ENCODE measurements around the gene PRKCA.

DNA sequence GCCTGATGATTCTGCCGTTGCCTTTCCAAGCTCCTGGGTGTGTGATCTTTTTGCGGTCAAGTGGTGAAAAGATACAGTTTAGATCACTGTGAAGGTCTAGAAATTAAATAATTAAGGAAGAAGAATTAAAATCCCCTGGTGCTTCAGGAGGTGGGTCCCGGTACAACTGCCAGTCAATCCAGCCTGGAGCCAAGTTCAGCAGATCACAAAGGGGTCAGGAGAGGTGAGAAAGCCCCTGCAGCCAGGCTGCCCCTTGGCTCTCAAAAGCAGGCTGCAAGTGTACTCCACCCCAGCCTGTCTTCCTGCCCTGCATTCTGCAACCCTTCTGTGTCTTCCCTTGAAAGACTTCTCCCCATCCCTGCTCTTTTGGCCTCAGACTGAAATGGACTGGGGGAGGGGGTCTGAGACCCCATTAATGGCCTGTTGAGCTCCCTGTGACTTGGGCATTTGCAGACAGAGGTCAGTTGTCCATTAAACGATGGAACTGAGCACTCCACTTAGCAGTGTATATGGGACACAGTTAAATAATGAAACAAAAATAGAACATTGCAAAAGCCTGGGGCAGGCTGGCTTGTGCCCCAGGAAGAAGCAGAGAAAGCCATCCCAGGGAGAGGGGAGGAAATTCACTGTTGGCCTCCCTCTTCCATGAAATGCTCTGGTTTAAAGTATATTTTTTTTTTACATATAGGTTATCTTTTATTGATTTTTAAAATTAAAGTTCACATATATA lies 547.6 kb downstream of the PRKCA start:
- TF ChIP-seq, protein P1, sequence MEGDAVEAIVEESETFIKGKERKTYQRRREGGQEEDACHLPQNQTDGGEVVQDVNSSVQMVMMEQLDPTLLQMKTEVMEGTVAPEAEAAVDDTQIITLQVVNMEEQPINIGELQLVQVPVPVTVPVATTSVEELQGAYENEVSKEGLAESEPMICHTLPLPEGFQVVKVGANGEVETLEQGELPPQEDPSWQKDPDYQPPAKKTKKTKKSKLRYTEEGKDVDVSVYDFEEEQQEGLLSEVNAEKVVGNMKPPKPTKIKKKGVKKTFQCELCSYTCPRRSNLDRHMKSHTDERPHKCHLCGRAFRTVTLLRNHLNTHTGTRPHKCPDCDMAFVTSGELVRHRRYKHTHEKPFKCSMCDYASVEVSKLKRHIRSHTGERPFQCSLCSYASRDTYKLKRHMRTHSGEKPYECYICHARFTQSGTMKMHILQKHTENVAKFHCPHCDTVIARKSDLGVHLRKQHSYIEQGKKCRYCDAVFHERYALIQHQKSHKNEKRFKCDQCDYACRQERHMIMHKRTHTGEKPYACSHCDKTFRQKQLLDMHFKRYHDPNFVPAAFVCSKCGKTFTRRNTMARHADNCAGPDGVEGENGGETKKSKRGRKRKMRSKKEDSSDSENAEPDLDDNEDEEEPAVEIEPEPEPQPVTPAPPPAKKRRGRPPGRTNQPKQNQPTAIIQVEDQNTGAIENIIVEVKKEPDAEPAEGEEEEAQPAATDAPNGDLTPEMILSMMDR (IDR thresholded peaks at IDR 0.05): no peak
- no peak for TF ChIP-seq EP300 (IDR thresholded peaks at IDR 0.05)
- no peak for TF ChIP-seq POLR2AphosphoS5 (IDR thresholded peaks at IDR 0.05)
